ENCODE data around the gene DYRK1B.

DNA sequence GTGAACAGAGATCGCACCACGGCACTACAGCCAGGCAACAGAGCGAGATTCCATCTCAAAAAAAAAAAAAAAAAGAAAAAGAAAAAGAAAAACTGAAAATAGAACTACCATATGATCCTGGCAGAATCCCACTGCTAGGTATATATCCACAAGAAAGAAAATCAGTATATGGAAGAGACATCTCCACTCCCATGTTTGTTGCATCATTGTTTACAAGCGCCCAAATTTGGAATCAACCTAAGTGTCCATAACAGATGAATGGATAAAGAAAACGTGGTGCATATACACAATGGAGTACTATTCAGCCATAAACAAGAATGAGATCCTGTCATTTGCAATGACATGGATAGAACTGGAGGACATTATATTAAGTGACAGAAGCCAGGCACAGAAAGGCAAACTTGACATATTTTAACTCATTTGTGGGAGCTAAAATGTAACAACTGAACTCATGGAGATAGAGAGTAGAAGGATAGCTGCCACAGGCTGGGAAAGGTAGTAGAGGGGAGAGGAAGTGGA lies 26.1 kb downstream of the DYRK1B start:
- TF ChIP-seq POLR2AphosphoS5 (IDR thresholded peaks at IDR 0.05; ENCODE audit: low read depth, low read length) (no peak), SIN3A (IDR thresholded peaks at IDR 0.05; ENCODE audit: borderline replicate concordance, insufficient read depth, low read length) (no peak), FOXP2 (optimal IDR thresholded peaks at IDR 0.05; ENCODE audit: borderline replicate concordance, extremely low read depth, extremely low read length, insufficient read depth) (no peak), TAF1 (IDR thresholded peaks at IDR 0.05; ENCODE audit: borderline replicate concordance, insufficient read depth, low read length) (no peak)
- TF ChIP-seq, protein P1, sequence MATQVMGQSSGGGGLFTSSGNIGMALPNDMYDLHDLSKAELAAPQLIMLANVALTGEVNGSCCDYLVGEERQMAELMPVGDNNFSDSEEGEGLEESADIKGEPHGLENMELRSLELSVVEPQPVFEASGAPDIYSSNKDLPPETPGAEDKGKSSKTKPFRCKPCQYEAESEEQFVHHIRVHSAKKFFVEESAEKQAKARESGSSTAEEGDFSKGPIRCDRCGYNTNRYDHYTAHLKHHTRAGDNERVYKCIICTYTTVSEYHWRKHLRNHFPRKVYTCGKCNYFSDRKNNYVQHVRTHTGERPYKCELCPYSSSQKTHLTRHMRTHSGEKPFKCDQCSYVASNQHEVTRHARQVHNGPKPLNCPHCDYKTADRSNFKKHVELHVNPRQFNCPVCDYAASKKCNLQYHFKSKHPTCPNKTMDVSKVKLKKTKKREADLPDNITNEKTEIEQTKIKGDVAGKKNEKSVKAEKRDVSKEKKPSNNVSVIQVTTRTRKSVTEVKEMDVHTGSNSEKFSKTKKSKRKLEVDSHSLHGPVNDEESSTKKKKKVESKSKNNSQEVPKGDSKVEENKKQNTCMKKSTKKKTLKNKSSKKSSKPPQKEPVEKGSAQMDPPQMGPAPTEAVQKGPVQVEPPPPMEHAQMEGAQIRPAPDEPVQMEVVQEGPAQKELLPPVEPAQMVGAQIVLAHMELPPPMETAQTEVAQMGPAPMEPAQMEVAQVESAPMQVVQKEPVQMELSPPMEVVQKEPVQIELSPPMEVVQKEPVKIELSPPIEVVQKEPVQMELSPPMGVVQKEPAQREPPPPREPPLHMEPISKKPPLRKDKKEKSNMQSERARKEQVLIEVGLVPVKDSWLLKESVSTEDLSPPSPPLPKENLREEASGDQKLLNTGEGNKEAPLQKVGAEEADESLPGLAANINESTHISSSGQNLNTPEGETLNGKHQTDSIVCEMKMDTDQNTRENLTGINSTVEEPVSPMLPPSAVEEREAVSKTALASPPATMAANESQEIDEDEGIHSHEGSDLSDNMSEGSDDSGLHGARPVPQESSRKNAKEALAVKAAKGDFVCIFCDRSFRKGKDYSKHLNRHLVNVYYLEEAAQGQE (IDR thresholded peaks at IDR 0.05; ENCODE audit: insufficient read depth in 1 of 2, low read depth in 2 of 2, low read length in 2 of 2), result no peak
